GM19463 (cell line): Measurements from ENCODE around the gene AKNA.

Experiments
- ATAC-seq: cut with Tn5 transposase; IDR thresholded peaks from one replicate; pipeline ENCODE4 v1.9.1; 2021; ENCODE audit warnings: mild to moderate bottlenecking, moderate library complexity; ENCODE audit not compliant: unreplicated experiment

The AKNA gene

GRCh38 chr9:114417511-114417910 lies 29.7 kb upstream of the AKNA start:
- no peak for ATAC-seq

- no peak for ATAC-seq
These were observed 29.1 kb upstream of the AKNA start for GRCh38 chr9:114416906-114417305.

- ATAC-seq: no peak
These were observed 28.5 kb upstream of the AKNA start for GRCh38 chr9:114416290-114416689.

- no peak for ATAC-seq
These were observed 26.6 kb upstream of the AKNA start for GRCh38 chr9:114414346-114414745.

- no peak for ATAC-seq
These were observed 26.1 kb upstream of the AKNA start for GRCh38 chr9:114413861-114414301.

- ATAC-seq: no peak
These were observed 24.4 kb upstream of the AKNA start for GRCh38 chr9:114412048-114412683.

- no peak for ATAC-seq
These were observed 23.7 kb upstream of the AKNA start for GRCh38 chr9:114411452-114411851.

GRCh38 chr9:114410910-114411309 lies 23.1 kb upstream of the AKNA start:
- no peak for ATAC-seq

- no peak for ATAC-seq
These were observed 22.1 kb upstream of the AKNA start for GRCh38 chr9:114409842-114410241.

GRCh38 chr9:114409103-114409780 lies 21.5 kb upstream of the AKNA start:
- no peak for ATAC-seq

- ATAC-seq: no peak
These were observed 20.9 kb upstream of the AKNA start for GRCh38 chr9:114408645-114409044.

GRCh38 chr9:114407889-114408288 lies 20.1 kb upstream of the AKNA start:
- no peak for ATAC-seq

- no peak for ATAC-seq
These were observed 18.7 kb upstream of the AKNA start for GRCh38 chr9:114406441-114406840.

GRCh38 chr9:114405294-114406034 lies 17.7 kb upstream of the AKNA start:
- ATAC-seq: peak; percentile 90

GRCh38 chr9:114404531-114404930 lies 16.7 kb upstream of the AKNA start:
- no peak for ATAC-seq

- no peak for ATAC-seq
These were observed 15.5 kb upstream of the AKNA start for GRCh38 chr9:114403153-114403756.

GRCh38 chr9:114401344-114401743 lies 13.6 kb upstream of the AKNA start:
- no peak for ATAC-seq

- ATAC-seq: no peak
These were observed 13.0 kb upstream of the AKNA start for GRCh38 chr9:114400772-114401171.

- no peak for ATAC-seq
These were observed 12.4 kb upstream of the AKNA start for GRCh38 chr9:114400219-114400618.

- ATAC-seq: no peak
These were observed 11.6 kb upstream of the AKNA start for GRCh38 chr9:114399381-114399780.

- peak; percentile 79 for ATAC-seq
These were observed 10.2 kb upstream of the AKNA start for GRCh38 chr9:114397848-114398605.
